Measurements from ENCODE around the gene HPRT1.

The HPRT1 gene, protein sequence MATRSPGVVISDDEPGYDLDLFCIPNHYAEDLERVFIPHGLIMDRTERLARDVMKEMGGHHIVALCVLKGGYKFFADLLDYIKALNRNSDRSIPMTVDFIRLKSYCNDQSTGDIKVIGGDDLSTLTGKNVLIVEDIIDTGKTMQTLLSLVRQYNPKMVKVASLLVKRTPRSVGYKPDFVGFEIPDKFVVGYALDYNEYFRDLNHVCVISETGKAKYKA

DNA sequence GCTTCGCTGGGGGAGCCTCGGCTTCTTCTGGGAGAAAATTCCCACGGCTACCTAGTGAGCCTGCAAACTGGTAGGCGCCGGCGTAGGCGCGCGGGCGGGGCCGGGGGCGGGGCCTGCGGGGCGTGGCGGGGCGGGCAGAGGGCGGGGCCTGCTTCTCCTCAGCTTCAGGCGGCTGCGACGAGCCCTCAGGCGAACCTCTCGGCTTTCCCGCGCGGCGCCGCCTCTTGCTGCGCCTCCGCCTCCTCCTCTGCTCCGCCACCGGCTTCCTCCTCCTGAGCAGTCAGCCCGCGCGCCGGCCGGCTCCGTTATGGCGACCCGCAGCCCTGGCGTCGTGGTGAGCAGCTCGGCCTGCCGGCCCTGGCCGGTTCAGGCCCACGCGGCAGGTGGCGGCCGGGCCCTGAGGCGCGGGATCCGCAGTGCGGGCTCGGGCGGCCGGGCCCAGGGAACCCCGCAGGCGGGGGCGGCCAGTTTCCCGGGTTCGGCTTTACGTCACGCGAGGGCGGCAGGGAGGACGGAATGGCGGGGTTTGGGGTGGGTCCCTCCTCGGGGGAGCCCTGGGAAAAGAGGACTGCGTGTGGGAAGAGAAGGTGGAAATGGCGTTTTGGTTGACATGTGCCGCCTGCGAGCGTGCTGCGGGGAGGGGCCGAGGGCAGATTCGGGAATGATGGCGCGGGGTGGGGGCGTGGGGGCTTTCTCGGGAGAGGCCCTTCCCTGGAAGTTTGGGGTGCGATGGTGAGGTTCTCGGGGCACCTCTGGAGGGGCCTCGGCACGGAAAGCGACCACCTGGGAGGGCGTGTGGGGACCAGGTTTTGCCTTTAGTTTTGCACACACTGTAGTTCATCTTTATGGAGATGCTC lies at the start of gene HPRT1:
TSS of gene HPRT1 (plus strand) at position 161 of the 857 bp plus-strand sequence. CDS start at position 308, 147 bp downstream.
- DNase-seq (ENCODE audit: extremely low read depth, low read depth): no peak
- TF ChIP-seq, protein P1, sequence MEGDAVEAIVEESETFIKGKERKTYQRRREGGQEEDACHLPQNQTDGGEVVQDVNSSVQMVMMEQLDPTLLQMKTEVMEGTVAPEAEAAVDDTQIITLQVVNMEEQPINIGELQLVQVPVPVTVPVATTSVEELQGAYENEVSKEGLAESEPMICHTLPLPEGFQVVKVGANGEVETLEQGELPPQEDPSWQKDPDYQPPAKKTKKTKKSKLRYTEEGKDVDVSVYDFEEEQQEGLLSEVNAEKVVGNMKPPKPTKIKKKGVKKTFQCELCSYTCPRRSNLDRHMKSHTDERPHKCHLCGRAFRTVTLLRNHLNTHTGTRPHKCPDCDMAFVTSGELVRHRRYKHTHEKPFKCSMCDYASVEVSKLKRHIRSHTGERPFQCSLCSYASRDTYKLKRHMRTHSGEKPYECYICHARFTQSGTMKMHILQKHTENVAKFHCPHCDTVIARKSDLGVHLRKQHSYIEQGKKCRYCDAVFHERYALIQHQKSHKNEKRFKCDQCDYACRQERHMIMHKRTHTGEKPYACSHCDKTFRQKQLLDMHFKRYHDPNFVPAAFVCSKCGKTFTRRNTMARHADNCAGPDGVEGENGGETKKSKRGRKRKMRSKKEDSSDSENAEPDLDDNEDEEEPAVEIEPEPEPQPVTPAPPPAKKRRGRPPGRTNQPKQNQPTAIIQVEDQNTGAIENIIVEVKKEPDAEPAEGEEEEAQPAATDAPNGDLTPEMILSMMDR (IDR thresholded peaks at IDR 0.05; ENCODE audit: low read depth, low read length, missing control alignments): no peak
- peak within 1 kb of the TSS; percentile 58 for H3K4me3 ChIP-seq (replicated peaks; ENCODE audit: low read depth, low read length)

GRCh38 chrX:134416087-134416486 lies 43.9 kb upstream of the HPRT1 start:
- H3K4me3 ChIP-seq (replicated peaks; ENCODE audit: low read depth, low read length): no peak overlapping the region
- DNase-seq (ENCODE audit: extremely low read depth, low read depth): no peak
- TF ChIP-seq, protein P1 (IDR thresholded peaks at IDR 0.05; ENCODE audit: low read depth, low read length, missing control alignments): no peak

- TF ChIP-seq, protein P1 (IDR thresholded peaks at IDR 0.05; ENCODE audit: low read depth, low read length, missing control alignments): no peak
- no peak for DNase-seq (ENCODE audit: extremely low read depth, low read depth)
- H3K4me3 ChIP-seq (replicated peaks; ENCODE audit: low read depth, low read length): no peak overlapping the region
These were observed 41.5 kb upstream of the HPRT1 start for GRCh38 chrX:134418317-134419113.

GRCh38 chrX:134419784-134420183 lies 40.2 kb upstream of the HPRT1 start:
- DNase-seq (ENCODE audit: extremely low read depth, low read depth): no peak
- no peak overlapping the region for H3K4me3 ChIP-seq (replicated peaks; ENCODE audit: low read depth, low read length)
- TF ChIP-seq, protein P1 (IDR thresholded peaks at IDR 0.05; ENCODE audit: low read depth, low read length, missing control alignments): no peak

- TF ChIP-seq, protein P1 (IDR thresholded peaks at IDR 0.05; ENCODE audit: low read depth, low read length, missing control alignments): peak; percentile 14
- no peak overlapping the region for H3K4me3 ChIP-seq (replicated peaks; ENCODE audit: low read depth, low read length)
- no peak for DNase-seq (ENCODE audit: extremely low read depth, low read depth)
These were observed 36.4 kb upstream of the HPRT1 start for GRCh38 chrX:134423606-134424005.

DNA sequence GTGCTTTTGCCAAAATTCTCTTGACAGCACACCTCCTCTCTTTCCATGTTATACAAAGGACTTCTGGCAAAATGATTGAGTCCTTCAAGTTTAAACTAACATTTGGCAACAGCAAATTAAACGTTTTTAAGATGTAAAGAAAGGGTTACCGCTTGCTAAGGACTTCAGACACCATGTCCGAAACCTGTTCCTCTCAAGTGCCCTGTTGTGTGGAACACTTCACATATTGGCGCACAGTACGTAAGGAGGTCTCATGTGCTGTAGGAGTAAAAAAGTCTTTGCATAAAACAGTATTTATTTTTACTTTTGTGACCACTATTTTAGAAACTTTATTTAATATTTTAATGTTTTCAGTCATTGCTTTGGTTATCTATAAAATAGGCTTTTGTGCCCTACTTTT lies 33.7 kb upstream of the HPRT1 start:
- no peak for DNase-seq (ENCODE audit: extremely low read depth, low read depth)
- no peak overlapping the region for H3K4me3 ChIP-seq (replicated peaks; ENCODE audit: low read depth, low read length)
- TF ChIP-seq, protein P1 (IDR thresholded peaks at IDR 0.05; ENCODE audit: low read depth, low read length, missing control alignments): no peak
